SU-DHL-6 (cell line): ENCODE results near the gene WFDC1.

Source experiments
- H2AFZ ChIP-seq: fragments of 200-600 bp; sonication (generic); 2 replicates; pipeline ENCODE4 v1.6.1; 2014; ENCODE audit warnings: low read depth, mild to moderate bottlenecking, moderate library complexity, mixed read lengths, antibody characterized with exemption, low read length; ENCODE audit not compliant: severe bottlenecking
- H3F3A ChIP-seq: fragments of 200-600 bp; shearing (Covaris generic); 2 replicates; pipeline ENCODE4 v1.6.0; 2016; ENCODE audit warnings: antibody characterized with exemption, mild to moderate bottlenecking; ENCODE audit not compliant: insufficient read depth
- H3K27ac ChIP-seq: fragments of 200-600 bp; sonication (generic); 2 replicates; pipeline ENCODE4 v1.5.1; 2016; ENCODE audit warnings: low read depth, mild to moderate bottlenecking, low read length, moderate library complexity, mixed read lengths
- H3K27me3 ChIP-seq: fragments of 200-600 bp; sonication (generic), shearing (Covaris generic); 2 replicates; pipeline ENCODE4 v1.6.0; 2014; ENCODE audit warnings: mild to moderate bottlenecking, low read length
- H3K36me3 ChIP-seq: fragments of 200-600 bp; sonication (generic); 2 replicates; pipeline ENCODE4 v1.6.1; 2014; ENCODE audit warnings: mild to moderate bottlenecking, low read length, mixed read lengths
- H3K4me2 ChIP-seq: fragments of 300-600, 200-600 bp; shearing (Covaris generic), sonication (generic); 2 replicates; pipeline ENCODE4 v1.6.0; 2014; ENCODE audit warnings: low read length, low read depth, mild to moderate bottlenecking; ENCODE audit not compliant: poor library complexity, severe bottlenecking
- H3K4me3 ChIP-seq: fragments of 200-600 bp; sonication (generic); 2 replicates; pipeline ENCODE4 v1.5.1; 2014; ENCODE audit warnings: antibody characterized with exemption, low read length, mild to moderate bottlenecking, mixed read lengths; ENCODE audit not compliant: insufficient read depth, poor library complexity, severe bottlenecking
- H3K79me2 ChIP-seq: fragments of 200-600 bp; sonication (generic); 2 replicates; pipeline ENCODE4 v1.6.1; 2014; ENCODE audit warnings: mild to moderate bottlenecking, low read length, moderate library complexity; ENCODE audit not compliant: insufficient read depth
- H3K9ac ChIP-seq: fragments of 200-600 bp; sonication (generic); 2 replicates; pipeline ENCODE4 v1.7.0; 2014; ENCODE audit warnings: mild to moderate bottlenecking, low read length
- H3K9me2 ChIP-seq: fragments of 200-600 bp; sonication (generic); replicated peaks from 2 replicates; pipeline ENCODE4 v1.6.1; 2014; ENCODE audit warnings: low read length; ENCODE audit not compliant: insufficient read depth
- H3K9me3 ChIP-seq: fragments of 200-600 bp; sonication (generic); 2 replicates; pipeline ENCODE4 v1.6.1; 2014; ENCODE audit warnings: low read length, mixed read lengths; ENCODE audit not compliant: insufficient read depth
- H4K20me1 ChIP-seq: fragments of 200-600 bp; sonication (generic); 2 replicates; pipeline ENCODE4 v1.6.1; 2014; ENCODE audit warnings: low read depth, mild to moderate bottlenecking, antibody characterized with exemption, low read length, moderate library complexity, mixed read lengths
- CTCF ChIP-seq: fragments of 200-600 bp; sonication (generic); IDR thresholded peaks from one replicate; pipeline ENCODE4 v1.5.1; 2017; ENCODE audit warnings: antibody characterized with exemption, mild to moderate bottlenecking, low read length, moderate library complexity; ENCODE audit not compliant: insufficient read depth, poor library complexity, severe bottlenecking
- EZH2phosphoT487 ChIP-seq: fragments of 200-600 bp; sonication (generic), shearing (Covaris generic); conservative IDR thresholded peaks from 2 replicates; pipeline ENCODE4 v1.6.1; 2018; ENCODE audit warnings: mild to moderate bottlenecking, antibody characterized with exemption, low read length, moderate library complexity, mixed read lengths

WFDC1 gene

GRCh38 chr16:84271037-84271436 is 23.6 kb upstream of the WFDC1 start:
- Histone ChIP-seq H3K27me3 (no peaks in the 10 kb centered on the region), H4K20me1 (no peaks in the 10 kb centered on the region), H3K79me2 (no peaks in the 10 kb centered on the region), H3K4me3 (no peak overlapping the region), H3K9me2 (no peaks in the 10 kb centered on the region), H3K4me2 (no peak overlapping the region), H3K36me3 (no peaks in the 10 kb centered on the region), H3K27ac (no peak overlapping the region), H3F3A (no peaks in the 10 kb centered on the region), H2AFZ (no peak overlapping the region), H3K9ac (no peak overlapping the region), H3K9me3 (no peaks in the 10 kb centered on the region)
- TF ChIP-seq EZH2phosphoT487 (no peak), CTCF (no peak)

- Histone ChIP-seq H3F3A (no peaks in the 10 kb centered on the region), H3K9ac (no peak overlapping the region), H3K27me3 (no peaks in the 10 kb centered on the region), H3K9me3 (no peaks in the 10 kb centered on the region), H3K27ac (no peak overlapping the region), H3K4me2 (no peak overlapping the region), H2AFZ (no peak overlapping the region), H3K4me3 (no peak overlapping the region), H3K36me3 (no peaks in the 10 kb centered on the region), H3K79me2 (no peaks in the 10 kb centered on the region), H3K9me2 (no peaks in the 10 kb centered on the region), H4K20me1 (no peaks in the 10 kb centered on the region)
- TF ChIP-seq CTCF = no peak
- no peak for TF ChIP-seq EZH2phosphoT487
Observed at GRCh38 chr16:84271866-84272265, 22.8 kb upstream of the WFDC1 start.

GRCh38 chr16:84272740-84273320 is 21.8 kb upstream of the WFDC1 start:
- Histone ChIP-seq H3K9ac (no peak overlapping the region), H3K36me3 (no peaks in the 10 kb centered on the region), H3K9me2 (no peaks in the 10 kb centered on the region), H3K4me3 (no peak overlapping the region), H3F3A (no peaks in the 10 kb centered on the region), H3K9me3 (no peaks in the 10 kb centered on the region), H3K79me2 (no peaks in the 10 kb centered on the region), H3K27me3 (no peaks in the 10 kb centered on the region), H2AFZ (no peak overlapping the region), H3K27ac (no peak overlapping the region), H3K4me2 (no peak overlapping the region), H4K20me1 (no peaks in the 10 kb centered on the region)
- TF ChIP-seq EZH2phosphoT487 (no peak), CTCF (no peak)
